GM19452 (cell line): ENCODE data around the gene MORC1.
"Not testable (repeated sequence)": the region's sequence is repeated elsewhere in the genome, so short reads cannot be mapped to it uniquely, and the experiment has no call there.

Source experiments
- ATAC-seq: cut with Tn5 transposase; IDR thresholded peaks from one replicate; pipeline ENCODE4 v1.9.1; 2021; ENCODE audit not compliant: unreplicated experiment

MORC1 gene, protein sequence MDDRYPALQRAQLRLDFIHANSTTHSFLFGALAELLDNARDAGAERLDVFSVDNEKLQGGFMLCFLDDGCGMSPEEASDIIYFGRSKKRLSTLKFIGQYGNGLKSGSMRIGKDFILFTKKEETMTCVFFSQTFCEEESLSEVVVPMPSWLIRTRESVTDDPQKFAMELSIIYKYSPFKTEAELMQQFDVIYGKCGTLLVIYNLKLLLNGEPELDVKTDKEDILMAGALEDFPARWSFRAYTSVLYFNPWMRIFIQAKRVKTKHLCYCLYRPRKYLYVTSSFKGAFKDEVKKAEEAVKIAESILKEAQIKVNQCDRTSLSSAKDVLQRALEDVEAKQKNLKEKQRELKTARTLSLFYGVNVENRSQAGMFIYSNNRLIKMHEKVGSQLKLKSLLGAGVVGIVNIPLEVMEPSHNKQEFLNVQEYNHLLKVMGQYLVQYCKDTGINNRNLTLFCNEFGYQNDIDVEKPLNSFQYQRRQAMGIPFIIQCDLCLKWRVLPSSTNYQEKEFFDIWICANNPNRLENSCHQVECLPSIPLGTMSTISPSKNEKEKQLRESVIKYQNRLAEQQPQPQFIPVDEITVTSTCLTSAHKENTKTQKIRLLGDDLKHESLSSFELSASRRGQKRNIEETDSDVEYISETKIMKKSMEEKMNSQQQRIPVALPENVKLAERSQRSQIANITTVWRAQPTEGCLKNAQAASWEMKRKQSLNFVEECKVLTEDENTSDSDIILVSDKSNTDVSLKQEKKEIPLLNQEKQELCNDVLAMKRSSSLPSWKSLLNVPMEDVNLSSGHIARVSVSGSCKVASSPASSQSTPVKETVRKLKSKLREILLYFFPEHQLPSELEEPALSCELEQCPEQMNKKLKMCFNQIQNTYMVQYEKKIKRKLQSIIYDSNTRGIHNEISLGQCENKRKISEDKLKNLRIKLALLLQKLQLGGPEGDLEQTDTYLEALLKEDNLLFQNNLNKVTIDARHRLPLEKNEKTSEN

DNA sequence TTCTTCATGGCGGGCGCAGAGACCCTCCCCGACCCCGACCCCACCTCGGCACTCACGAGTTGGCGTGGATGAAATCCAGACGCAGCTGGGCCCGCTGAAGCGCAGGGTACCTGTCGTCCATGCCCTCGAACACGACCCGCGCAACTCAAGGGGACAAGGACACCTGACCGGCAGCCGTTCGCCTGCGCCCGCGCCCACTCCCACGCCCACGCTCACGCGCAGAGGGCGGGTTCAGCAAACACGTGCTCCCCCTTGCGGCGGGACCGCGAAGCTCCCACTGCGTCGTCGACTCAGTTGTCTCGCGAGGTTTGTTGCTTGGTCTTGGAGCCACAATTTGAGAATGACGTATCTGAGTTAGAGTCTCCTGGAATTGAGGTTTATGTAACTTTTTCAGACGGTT is at the start of gene MORC1:
MORC1 (minus strand) TSS at position 196 of the 400 bp plus-strand sequence; CDS start at position 121, 75 bp downstream.
- ATAC-seq, result no peak

DNA sequence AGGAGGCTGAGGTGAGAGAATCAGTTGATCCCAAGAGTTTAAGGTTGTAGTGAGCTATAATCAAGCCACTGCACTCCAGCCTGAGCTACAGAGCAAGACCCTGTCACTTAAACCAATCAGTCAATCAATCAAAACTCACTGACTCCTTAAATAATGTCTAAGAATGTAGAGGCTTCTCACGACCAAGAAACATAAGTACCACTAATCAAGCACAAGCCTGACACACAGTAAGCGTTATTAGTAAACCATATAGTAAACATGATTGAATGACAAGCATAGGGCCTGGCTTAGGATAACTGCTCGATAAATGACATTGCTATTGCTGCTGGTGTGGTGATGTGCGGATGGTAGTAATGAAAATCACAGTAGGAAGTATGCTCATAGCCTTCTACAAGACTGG is 48.0 kb upstream of the MORC1 start:
- no peak for ATAC-seq

DNA sequence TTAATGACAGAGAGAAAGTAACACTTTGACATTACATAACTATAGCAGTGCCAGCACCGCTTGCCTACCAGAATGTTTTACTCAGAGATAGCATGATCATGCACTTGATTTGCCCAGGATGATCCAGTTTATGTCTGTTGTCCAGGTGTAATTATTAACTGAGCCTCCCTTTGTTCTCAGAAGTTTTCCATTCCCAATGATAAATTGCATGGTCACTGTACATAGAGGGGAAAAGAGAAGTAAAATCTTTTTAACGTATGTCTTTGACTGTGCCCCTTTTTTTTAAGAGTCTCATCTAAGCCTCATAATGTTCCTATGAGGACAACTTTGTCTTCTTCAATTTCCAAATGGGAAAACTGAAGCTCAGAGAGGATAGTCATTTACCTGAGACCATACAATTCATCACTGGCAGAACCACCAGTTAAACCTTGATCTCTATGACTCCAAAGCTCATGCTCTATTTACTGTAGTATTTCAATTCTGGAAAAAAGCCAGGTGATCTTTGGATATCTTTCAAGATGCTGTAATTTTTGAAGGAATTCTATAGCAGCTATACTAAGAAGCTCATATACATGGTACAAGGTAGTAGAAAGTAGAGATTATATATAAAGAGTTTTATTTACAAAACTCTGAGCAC is 43.7 kb upstream of the MORC1 start:
- ATAC-seq, result no peak

DNA sequence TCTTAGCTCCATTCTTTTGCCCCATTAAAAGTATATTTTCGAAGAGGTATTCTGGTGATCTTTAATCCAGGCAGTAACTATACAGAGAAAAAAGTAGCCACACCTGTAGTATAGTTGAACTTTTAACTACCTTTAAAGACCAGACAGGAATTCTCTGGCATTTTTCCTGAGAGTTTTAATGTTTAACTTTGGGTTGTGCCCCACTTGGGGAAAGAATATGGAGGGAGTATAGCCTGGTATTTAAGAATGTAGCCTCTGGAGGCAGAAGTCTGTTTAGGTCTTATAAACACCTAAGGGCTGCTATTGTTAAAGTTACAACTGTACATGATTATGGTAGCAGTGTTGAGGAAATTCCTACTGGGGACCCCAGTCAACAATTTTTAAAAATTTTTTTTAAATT is 37.9 kb upstream of the MORC1 start:
- ATAC-seq, result no peak

DNA sequence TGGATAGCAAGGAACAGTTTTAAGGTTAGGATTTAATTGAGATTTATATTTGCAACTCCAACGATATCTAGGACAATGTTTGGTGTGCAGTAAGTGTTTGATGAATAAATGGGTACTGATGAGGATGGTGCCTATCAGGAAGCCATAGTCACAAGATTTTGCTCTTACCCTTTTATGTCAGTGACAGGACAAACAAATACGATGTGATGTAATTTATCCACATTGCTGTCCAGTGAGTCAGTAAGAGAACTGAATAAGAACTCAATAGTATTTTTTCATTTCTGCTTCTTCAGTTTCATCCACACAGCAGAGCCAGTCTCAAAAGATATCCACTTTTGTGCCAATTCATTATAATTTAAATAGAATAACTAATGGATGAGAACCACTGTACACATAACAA is 37.0 kb upstream of the MORC1 start:
- ATAC-seq, result no peak

DNA sequence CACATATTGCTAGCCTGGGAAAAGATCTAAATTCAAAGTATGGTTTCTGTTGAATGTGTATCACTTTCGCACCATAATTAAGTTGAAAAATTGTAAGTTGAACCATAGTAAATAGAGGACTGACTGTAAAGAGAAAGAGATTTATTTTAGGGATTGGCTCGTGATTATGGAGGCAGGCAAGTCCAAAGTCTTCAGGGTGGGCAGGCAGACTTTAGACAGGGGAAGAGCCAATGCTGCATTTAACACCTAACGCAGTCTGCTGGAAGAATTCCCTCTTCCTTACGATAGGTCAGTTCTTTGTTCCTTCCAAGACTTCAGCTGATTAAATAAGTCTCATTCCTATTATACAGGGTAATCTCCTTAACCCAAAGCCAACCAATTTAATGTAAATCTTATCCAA is 34.4 kb upstream of the MORC1 start:
- ATAC-seq, result no peak

DNA sequence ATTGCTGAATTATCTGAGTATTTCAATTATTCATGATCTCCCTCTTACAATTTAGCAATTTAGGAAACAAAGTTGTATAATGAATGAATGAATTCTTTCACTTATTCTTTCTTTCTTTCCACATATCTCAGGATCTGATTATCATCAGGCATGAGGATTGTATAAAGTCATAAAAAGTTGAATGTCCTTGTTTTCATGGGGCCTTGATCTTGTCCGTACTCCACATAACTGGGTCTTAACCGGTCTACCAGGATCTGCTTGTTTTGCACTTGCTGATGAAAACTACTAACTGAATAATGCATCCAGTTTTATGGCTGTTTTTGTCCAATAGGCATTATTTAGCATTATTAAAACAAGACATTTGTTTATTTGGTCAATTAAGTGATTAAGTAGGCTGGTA is 31.1 kb upstream of the MORC1 start:
- ATAC-seq, result no peak

DNA sequence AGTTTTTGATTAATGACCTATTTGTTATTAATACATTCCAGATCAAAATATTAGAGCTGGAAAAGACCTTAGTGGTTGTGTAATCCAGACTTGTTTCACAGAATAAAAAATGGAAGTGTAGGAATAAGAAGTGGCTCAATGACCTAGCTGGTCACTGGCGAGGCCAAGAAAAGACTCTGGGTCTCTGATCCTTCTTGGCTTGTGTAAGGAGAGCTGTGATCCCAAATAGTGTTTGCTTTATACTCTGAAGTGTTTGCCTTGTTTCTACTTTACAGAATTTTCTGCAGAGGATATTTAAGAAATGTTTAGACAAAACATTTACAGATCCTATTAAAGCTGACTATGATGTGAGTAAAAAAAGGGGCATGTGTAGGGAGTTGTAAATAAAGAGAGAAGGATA is 25.7 kb upstream of the MORC1 start:
- ATAC-seq, result no peak

DNA sequence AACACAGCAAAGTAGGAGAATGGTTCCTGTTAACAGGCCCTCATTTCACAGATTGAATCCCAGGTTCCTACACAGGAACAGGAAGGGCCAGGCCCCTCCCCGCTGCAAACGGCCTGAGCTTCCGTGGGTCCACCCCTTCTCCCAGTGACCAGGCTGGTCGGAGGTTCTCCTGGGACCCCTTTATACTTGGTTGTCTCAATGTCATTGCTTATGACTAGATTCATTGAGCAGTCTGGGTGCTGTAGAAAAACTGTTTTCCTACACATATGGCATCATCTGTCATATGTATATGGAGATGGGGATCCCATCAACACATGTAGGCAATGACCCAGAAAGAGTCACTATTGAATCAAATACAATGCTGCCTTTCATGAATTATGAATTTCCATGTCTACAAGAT is 22.4 kb upstream of the MORC1 start:
- ATAC-seq, result no peak

DNA sequence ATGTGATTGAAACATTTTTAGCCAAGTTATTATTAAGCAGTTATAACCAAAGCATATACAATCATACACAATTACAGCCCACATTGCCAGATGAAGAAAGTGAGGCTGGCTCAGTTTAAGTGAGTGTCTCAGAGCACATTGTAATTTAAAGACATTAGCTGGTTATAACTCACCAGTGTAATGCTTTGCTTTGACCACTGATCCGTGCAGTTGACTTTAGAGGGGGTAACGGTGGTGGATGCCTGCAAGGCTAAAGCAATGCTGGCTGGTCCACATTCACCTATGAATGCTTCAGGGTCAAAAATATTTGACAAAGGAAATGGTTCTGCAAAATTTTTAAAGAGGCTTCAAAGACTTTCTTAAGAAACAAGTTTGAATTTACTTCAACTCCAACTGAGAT is 19.8 kb upstream of the MORC1 start:
- ATAC-seq, result no peak

DNA sequence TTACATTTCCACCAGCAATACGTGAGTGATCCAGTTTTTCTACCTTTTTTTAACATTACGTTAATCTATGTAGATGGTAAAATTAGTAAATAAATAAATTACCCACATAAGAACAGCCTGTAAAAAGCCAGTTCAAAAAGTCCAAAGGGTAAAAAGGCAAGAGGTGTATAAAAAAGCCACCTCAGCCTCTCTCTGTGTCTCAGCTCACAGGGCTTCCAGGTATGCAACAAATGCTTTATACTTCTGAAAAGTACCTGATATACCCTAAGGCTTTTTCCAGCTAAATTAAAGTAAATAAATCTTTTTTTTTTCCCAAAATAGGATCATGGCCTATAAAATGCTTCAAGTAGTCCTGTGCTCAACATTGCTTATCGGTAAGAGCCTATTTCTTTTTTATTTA is 18.6 kb upstream of the MORC1 start, which contains the start of gene C3orf85:
C3orf85 (plus strand) TSS at position 197 of the 400 bp plus-strand sequence; CDS start at position 326, 129 bp downstream.
- ATAC-seq, result no peak

DNA sequence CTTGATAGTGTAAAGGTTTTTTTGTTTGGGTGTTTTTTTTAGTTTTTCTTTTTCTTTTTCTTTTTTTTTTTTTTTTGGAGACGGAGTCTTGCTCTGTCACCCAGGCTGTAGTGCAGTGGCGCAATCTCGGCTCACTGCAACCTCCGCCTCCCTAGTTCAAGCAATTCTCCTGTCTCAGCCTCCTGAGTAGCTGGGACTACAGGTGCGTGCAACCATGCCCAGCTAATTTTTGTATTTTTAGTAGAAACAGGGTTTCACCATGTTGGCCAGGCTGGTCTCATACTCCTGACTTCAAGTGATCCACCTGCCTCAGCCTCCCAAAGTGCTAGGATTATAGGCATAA is 15.5 kb upstream of the MORC1 start:
- not testable (repeated sequence) for ATAC-seq

DNA sequence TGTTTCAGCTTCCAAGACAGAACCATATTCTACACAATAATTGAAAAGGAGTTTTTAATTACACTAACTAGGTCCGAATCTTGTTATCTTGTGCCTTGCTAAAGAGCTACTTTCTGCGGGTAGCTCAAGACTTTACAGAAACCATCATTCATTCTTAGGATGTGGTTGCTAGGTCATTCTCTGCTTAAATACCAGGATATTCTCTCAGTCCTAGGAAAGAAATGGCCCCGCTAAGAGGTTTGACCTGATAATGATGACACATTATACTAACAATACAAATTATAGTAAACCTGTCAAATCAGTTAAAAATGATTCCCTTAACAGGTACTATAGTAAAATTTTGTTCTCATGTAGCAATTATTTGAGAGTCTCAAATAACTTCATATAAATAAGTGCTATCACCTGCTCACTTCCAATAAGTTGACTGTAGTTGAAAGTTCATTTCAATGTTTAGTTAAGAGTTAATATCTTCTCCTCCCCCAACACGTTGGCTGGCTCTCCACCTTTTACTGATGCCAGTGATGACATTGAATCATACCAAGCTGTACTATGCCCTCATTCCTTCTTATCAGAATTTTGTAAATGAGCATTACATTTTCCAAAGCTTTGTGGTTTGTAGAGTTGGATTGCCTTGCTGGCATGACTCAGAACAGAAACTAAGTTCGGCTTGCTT is 15.0 kb upstream of the MORC1 start:
- no peak for ATAC-seq

DNA sequence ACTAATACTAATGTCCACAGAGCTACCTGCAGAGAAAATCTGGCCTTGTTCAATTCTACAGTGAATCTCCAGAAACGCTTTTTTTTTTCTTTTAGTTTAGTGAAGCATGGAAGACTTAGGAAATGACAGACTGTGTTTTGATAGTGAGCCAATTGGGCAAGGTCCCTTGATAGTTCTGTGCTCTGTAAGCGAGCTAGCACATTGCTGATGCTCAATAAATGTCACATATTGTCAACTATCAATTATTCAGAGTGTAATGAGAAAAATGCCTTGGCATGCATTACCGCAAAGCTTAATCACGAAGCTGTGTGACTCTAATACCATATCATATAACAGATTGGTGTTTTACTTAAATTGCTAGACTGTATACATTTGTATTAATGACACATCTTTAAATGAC is 13.3 kb upstream of the MORC1 start:
- ATAC-seq, result no peak

DNA sequence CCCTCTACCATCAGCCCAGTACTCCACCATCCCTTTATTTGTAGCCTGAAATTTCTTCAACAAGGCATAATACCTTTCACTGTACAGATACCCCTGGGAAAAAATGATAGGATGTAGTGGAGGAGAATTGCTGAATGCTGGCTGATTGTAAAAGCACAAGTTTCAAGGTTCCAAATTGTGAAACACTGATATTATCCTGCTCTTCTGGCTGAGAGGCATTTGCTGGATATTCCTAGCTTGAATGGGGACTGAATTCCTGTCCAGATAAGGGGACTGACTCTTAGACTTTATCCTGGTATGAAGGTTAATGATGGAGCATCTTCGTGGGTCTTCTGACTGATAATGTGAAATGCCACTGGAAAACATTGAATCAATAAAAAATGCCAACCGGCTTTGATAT is 9.6 kb upstream of the MORC1 start:
- ATAC-seq, result no peak

DNA sequence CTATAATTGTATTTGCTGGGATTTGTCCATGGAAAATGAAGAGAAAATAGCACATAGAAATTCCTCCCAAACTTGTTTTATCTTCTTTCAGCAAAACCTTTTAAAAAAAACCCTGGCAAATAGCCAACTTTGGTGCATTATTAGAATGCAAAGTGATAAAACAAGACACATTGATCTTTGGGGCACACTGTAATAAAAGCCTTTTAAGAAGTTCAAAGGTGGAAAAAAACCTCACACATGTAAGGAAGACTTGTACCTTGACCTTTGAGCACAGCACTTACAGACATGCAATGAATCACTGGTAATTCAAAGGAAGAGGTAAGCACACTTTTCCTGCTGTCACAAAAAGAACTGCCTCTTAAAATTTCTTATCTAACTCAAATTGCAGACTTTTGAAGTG is 8.0 kb upstream of the MORC1 start:
- ATAC-seq, result no peak

DNA sequence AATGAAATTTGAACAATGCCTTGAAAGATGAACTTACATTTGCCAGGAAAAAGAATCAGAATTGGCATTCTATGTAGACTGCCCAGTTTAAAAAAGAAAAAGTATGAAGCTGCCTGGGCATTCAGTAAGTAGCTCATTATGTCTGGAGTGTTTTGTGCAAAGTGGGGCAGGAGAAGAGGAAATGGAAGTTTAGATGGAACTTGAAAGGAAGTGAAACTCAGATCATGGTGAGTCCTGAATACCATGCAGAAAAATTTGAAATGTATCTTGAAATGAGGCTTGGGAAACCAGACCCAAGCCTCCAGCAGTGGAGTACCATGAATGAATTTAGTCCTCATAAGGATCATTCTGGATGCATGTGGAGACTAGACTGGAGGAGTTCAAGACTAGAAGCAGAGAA is 4.8 kb upstream of the MORC1 start:
- ATAC-seq, result no peak

DNA sequence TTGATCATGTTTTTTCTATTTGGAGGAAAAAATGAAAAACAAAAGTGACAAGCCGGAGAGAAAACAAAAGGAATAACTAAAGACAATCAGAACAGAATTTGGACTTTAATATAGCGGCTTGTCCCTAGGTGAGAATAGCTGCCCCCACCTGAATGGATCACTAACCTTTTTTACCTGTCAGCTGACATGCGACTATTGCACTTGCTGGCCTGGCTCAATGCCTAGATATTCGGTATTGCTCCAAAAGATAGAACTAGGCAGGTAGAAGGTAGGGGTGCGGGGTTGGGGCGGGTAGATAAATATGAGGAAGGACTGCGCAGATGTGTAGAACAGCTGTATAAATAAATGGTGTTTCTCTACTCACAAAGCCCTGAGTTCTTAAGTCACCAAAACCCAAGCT is 650 bp upstream of the MORC1 start:
- no peak for ATAC-seq

DNA sequence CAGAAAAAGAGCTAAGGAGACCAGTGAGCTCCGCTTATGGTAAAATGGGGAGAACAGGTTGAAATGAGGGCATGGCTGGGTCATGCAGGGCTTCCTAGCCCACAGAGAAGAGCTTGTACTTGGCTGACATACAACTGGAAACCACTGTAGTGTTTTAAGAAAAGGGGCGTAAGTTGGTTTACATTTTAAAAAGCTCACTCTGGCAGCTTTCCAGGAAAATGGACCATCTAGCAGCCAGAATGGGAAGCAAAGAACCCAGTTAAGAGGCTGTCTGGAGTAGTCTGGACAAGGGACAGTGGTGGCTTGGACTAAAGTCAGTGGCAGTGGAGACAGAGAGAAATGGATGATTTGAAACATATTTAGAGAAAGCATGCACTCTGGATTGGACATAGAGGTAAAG is 1.9 kb downstream of the MORC1 start:
- ATAC-seq, result no peak

DNA sequence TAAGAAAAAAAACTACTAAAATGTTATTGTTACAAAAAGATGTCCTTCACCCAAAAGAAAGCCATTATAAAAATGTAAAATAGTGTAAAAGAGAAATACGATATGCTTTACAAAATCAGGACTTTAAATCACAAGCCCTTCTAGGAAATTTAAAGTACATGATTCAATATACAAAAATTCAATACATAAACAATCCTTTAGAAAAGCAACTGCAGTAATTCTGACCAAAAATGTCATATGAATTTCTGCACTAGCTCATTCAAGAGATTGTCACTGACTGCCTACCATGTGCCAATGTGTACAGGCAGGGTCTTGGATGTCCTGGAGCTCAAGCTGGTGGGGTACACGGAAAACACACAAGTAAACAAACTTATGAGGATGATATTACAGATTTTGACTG is 2.5 kb downstream of the MORC1 start:
- no peak for ATAC-seq

DNA sequence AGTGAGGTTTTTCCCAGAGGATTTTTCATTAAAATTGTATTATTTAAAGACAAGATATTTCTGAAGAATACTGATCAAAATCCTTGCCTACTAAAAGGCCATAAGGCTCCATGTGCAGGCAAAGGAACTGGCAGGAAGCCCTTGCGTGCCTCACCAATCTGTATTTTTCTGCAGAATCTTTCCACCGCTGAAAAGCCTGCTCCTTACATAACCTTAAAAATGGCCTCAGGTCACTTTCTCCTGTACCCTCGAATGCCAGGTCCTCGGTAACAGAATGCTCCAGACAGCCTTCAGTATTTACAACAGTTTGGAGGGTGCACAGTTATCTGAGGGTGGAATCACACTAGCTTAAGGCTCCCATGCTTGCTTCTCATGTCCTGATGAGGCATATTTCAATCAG is 3.2 kb downstream of the MORC1 start:
- no peak for ATAC-seq
